HepG2 (cell line): ENCODE results near the gene NAP1L1. TPM values are rescaled to one million over a fixed set of nuclear protein-coding genes. Genes with fewer than 3 reads are reported as not detected.

ENCODE experiments used
- ATAC-seq: fragments of 200-7000 bp; cut with Tn5 transposase; 3 replicates; pipeline ENCODE4 v1.9.1; 2020; ENCODE audit warnings: mild to moderate bottlenecking, moderate library complexity
- BruUV-seq: library from RNA; stranded (reverse); fragments of 400-500 nt; replicated peaks from 2 replicates; lab custom pipeline; 2021; lab: Mats Ljungman, UMichigan
- CTCF ChIA-PET: fragments of 300-600 bp; formaldehyde crosslinking; extraction: SDS; loops from one replicate; lab custom pipeline; 2021; ENCODE audit warnings: low total read pairs, inconsistent platforms, low intra/inter-chr PET ratio; lab: Yijun Ruan, JAX
- POLR2A ChIA-PET: fragments of 350-600 bp; sonication (Branson Sonifier 250); formaldehyde crosslinking; loops from one replicate; lab custom pipeline; 2020; ENCODE audit warnings: antibody characterized with exemption, inconsistent platforms; lab: Yijun Ruan, JAX
- DNase-seq: peaks from one replicate; pipeline ENCODE4 v3.0.0-alpha.2; 2015; ENCODE audit warnings: low spot score
- FAIRE-seq: peaks from 3 replicates; lab custom pipeline; 2011; peaks lifted over from hg19 to GRCh38; lab: Jason Lieb, UNC
- H2AFZ ChIP-seq: one replicate; pipeline ENCODE4 v1.6.1; 2011; ENCODE audit warnings: low read length, inconsistent platforms
- H3K27ac ChIP-seq: fragments of 300-600 bp; 3 replicates; pipeline ENCODE4 v1.8.0; 2011; ENCODE audit warnings: mixed run types, mild to moderate bottlenecking, mixed read lengths, low read length, inconsistent platforms; ENCODE audit not compliant: insufficient read depth; ENCODE audit errors: extremely low read length
- H3K27me3 ChIP-seq, 2 experiments: fragments of 200-600 bp in 1 of 2; 2 replicates in 1 of 2; 3 replicates in 1 of 2; pipeline versions ENCODE4 v1.6.0 to v1.8.0; 2011; ENCODE audit warnings: low read length in 2 of 2, mild to moderate bottlenecking in 2 of 2, moderate library complexity in 2 of 2, inconsistent platforms in 1 of 2; ENCODE audit not compliant: insufficient read depth in 2 of 2, control insufficient read depth in 1 of 2
- H3K36me3 ChIP-seq, 2 experiments: fragments of 200-600 bp in 1 of 2; replicated peaks in 1 of 2; 2 replicates in 1 of 2; 3 replicates in 1 of 2; pipeline versions ENCODE4 v1.5.1 to v1.8.0; 2011; ENCODE audit warnings: low read length in 2 of 2, inconsistent platforms in 1 of 2; ENCODE audit not compliant: insufficient read depth in 2 of 2, control insufficient read depth in 1 of 2
- H3K4me1 ChIP-seq: 2 replicates; pipeline ENCODE4 v1.5.1; 2012; ENCODE audit warnings: low read length, inconsistent platforms; ENCODE audit not compliant: insufficient read depth
- H3K4me2 ChIP-seq: 2 replicates; pipeline ENCODE4 v1.6.0; 2011; ENCODE audit warnings: low read depth, low read length, inconsistent platforms
- H3K4me3 ChIP-seq, 3 experiments: fragments of 200-600 bp in 1 of 3; sonication (generic), shearing (Covaris generic) in 1 of 3; replicated peaks in 1 of 3; 2 replicates each; pipeline ENCODE4 v1.5.1; 2011 to 2016; ENCODE audit warnings: low read length in 3 of 3, inconsistent platforms in 2 of 3, low read depth in 2 of 3, mild to moderate bottlenecking in 2 of 3, control low read depth in 1 of 3, mixed read lengths in 1 of 3; ENCODE audit not compliant: insufficient read depth in 1 of 3
- H3K79me2 ChIP-seq: one replicate; pipeline ENCODE4 v1.6.1; 2011; ENCODE audit warnings: low read length, inconsistent platforms; ENCODE audit not compliant: insufficient read depth
- H3K9ac ChIP-seq: 2 replicates; pipeline ENCODE4 v1.6.0; 2011; ENCODE audit warnings: mild to moderate bottlenecking, low read depth, low read length, inconsistent platforms; ENCODE audit not compliant: insufficient read depth
- H3K9me3 ChIP-seq: 2 replicates; pipeline ENCODE4 v1.5.1; 2012; ENCODE audit warnings: mild to moderate bottlenecking, low read length
- H4K20me1 ChIP-seq: 2 replicates; pipeline ENCODE4 v1.6.0; 2011; ENCODE audit warnings: inconsistent platforms, mild to moderate bottlenecking, low read length, moderate library complexity; ENCODE audit not compliant: insufficient read depth
- HDAC1 ChIP-seq: sonication (generic); formaldehyde crosslinking; IDR thresholded peaks from 2 replicates; pipeline ENCODE4 v1.5.1; 2020; ENCODE audit warnings: mild to moderate bottlenecking, missing genetic modification reagents
- KLF9 ChIP-seq: IDR thresholded peaks from 2 replicates; pipeline ENCODE4 v1.6.1; 2016; ENCODE audit warnings: low read depth
- PRMT3 ChIP-seq: sonication (generic); formaldehyde crosslinking; IDR thresholded peaks from 2 replicates; pipeline ENCODE4 v1.8.1; 2022; ENCODE audit warnings: low read depth, mild to moderate bottlenecking, moderate library complexity, missing genetic modification reagents, borderline replicate concordance
- RARG ChIP-seq: sonication (generic); formaldehyde crosslinking; IDR thresholded peaks from 2 replicates; pipeline ENCODE4 v1.4.0; 2020; ENCODE audit warnings: low read depth, mild to moderate bottlenecking, missing genetic modification reagents
- RFX3 ChIP-seq: IDR thresholded peaks from 2 replicates; pipeline ENCODE4 v1.6.1; 2016; ENCODE audit warnings: missing biosample characterization, missing genetic modification reagents
- TP53 ChIP-seq: sonication (generic); formaldehyde crosslinking; conservative IDR thresholded peaks from 2 replicates; pipeline ENCODE4 v1.4.0; 2020; ENCODE audit warnings: missing genetic modification reagents
- U2AF1 ChIP-seq: fragments of 200-400 bp; formaldehyde crosslinking; optimal IDR thresholded peaks from 2 replicates; pipeline ENCODE3; 2017; ENCODE audit warnings: mild to moderate bottlenecking, low read depth, low read length
- ZMYM3 ChIP-seq: sonication (generic); formaldehyde crosslinking; IDR thresholded peaks from 2 replicates; pipeline ENCODE4 v1.5.1; 2020; ENCODE audit warnings: mild to moderate bottlenecking, missing genetic modification reagents
- ZNF138 ChIP-seq: sonication (generic); formaldehyde crosslinking; IDR thresholded peaks from 2 replicates; pipeline ENCODE4 v1.5.0; 2020; ENCODE audit warnings: mild to moderate bottlenecking, low read depth, missing genetic modification reagents
- ZNF30 ChIP-seq: sonication (generic); formaldehyde crosslinking; IDR thresholded peaks from 2 replicates; pipeline ENCODE4 v1.5.0; 2020; ENCODE audit warnings: mild to moderate bottlenecking, missing genetic modification reagents
- ZNF576 ChIP-seq: sonication (generic); formaldehyde crosslinking; IDR thresholded peaks from 2 replicates; pipeline ENCODE4 v1.4.0; 2020; ENCODE audit warnings: mild to moderate bottlenecking, missing genetic modification reagents
- WGBS: methylation state at CpG from one replicate; pipeline ENCODE4 v1.1.6; 2017; ENCODE audit warnings: low lambda C conversion rate; 5-methylcytosine and 5-hydroxymethylcytosine counted together
- in situ Hi-C: cut with HindIII; loops from 2 replicates; pipeline ENCODE4 v1.10.0; 2017; ENCODE audit warnings: low pct_unique_long_range_greater_than_20kb; ENCODE audit not compliant: extremely low pct_ligation_motif_present
- intact Hi-C: fragments of 100-400 bp; cut with micrococcal nuclease; formaldehyde crosslinking; loops from one replicate; pipeline ENCODE4 v1.10.0; 2022; ENCODE audit not compliant: unreplicated experiment
- polyA plus RNA-seq, 8 experiments: library from polyadenylated mRNA; depleted of rRNA in 3 of 8; stranded (reverse) in 7 of 8; unstranded in 1 of 8; fragments of >200 nt; fragmentation: Illumina TruSeq in 4 of 8; extraction: Trizol in 4 of 8; gene quantifications; 2 replicates each; pipeline versions ENCODE4 v1.2.1 to v1.2.3, GENCODE V29; 2011 to 2016; ENCODE audit warnings: low read depth in 4 of 8, missing spikeins in 1 of 8, mixed read lengths in 1 of 8; ENCODE audit not compliant: insufficient read depth in 1 of 8
- total RNA-seq, 5 experiments: library from RNA; depleted of rRNA; stranded (reverse); fragments of >200 nt; fragmentation: Illumina TruSeq; extraction: Trizol; gene quantifications; 2 replicates each; pipeline ENCODE4 v1.2.3, GENCODE V29; 2016; ENCODE audit warnings: low read depth in 1 of 5
- TF ChIP-seq, protein P1 (sequence below): IDR thresholded peaks from 2 replicates; pipeline ENCODE4 v1.4.0; 2020; ENCODE audit warnings: mild to moderate bottlenecking, missing genetic modification reagents
- TF ChIP-seq, protein P2 (sequence below): fragments of 450-650 bp; IDR thresholded peaks from 2 replicates; pipeline ENCODE4 v1.6.1; 2016
- TF ChIP-seq, protein P3 (sequence below): sonication (generic); formaldehyde crosslinking; conservative IDR thresholded peaks from 2 replicates; pipeline ENCODE4 v1.4.0; 2020; ENCODE audit warnings: missing genetic modification reagents
- TF ChIP-seq, protein P4 (sequence below): sonication (generic); formaldehyde crosslinking; IDR thresholded peaks from 2 replicates; pipeline ENCODE4 v1.4.0; 2020; ENCODE audit warnings: missing genetic modification reagents

NAP1L1 gene
- total and polyA plus RNA-seq, 2 of the 13 experiments (the other 11 are each of a cell fraction or from before 2014, with no cell fraction given), result 207 to 309 TPM

DNA sequence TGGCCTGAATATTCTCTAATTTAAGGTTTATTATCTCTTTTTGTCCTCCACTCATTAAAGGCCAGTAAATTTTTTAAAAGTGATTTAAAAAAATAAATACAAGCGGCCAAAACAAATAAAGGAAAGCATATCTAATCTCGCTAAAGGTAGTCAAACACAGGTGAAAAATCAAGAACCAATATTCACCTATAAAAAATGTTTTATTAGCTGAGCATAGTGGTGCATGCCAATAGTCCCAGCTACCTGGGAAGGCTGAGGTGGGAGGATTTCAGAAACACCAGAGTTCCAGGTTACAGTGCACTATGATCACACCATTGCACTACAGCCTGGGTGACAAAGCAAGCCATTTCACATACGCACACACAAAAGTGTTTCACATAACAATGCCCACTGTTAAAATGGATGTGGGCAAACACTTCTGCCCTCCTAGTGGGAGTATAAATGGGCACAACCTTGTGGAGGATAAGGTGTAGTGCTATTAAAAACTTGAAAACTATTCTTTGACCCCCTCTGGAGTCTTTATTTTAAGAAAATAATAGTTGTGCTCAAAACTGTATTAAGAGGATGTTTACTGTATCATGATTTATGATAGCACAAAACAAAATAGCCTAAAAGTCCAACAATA is 32.7 kb upstream of the NAP1L1 start:
- Histone ChIP-seq H3K4me2 (no peak overlapping the region), H3K36me3 (no peaks in the 10 kb centered on the region), H3K4me3 (no peak overlapping the region), H3K79me2 (no peaks in the 10 kb centered on the region), H3K4me1 (no peaks in the 10 kb centered on the region), H3K9me3 (no peaks in the 10 kb centered on the region), H3K27ac (no peak overlapping the region), H3K27me3 (peaks cover 0 to 1% of the 10 kb centered on the region in 2 experiments; a peak in 3 of 5 replicates), H3K9ac (no peak overlapping the region), H2AFZ (no peak overlapping the region), H4K20me1 (no peaks in the 10 kb centered on the region)
- intact Hi-C loops, result no loop called here
- no TSS peak for BruUV-seq
- in situ Hi-C loops, result no loop called here
- TF ChIP-seq KLF9 (CRISPR knock-in tag), result no peak
- TF ChIP-seq U2AF1, result no peak
- TF ChIP-seq, protein P1, sequence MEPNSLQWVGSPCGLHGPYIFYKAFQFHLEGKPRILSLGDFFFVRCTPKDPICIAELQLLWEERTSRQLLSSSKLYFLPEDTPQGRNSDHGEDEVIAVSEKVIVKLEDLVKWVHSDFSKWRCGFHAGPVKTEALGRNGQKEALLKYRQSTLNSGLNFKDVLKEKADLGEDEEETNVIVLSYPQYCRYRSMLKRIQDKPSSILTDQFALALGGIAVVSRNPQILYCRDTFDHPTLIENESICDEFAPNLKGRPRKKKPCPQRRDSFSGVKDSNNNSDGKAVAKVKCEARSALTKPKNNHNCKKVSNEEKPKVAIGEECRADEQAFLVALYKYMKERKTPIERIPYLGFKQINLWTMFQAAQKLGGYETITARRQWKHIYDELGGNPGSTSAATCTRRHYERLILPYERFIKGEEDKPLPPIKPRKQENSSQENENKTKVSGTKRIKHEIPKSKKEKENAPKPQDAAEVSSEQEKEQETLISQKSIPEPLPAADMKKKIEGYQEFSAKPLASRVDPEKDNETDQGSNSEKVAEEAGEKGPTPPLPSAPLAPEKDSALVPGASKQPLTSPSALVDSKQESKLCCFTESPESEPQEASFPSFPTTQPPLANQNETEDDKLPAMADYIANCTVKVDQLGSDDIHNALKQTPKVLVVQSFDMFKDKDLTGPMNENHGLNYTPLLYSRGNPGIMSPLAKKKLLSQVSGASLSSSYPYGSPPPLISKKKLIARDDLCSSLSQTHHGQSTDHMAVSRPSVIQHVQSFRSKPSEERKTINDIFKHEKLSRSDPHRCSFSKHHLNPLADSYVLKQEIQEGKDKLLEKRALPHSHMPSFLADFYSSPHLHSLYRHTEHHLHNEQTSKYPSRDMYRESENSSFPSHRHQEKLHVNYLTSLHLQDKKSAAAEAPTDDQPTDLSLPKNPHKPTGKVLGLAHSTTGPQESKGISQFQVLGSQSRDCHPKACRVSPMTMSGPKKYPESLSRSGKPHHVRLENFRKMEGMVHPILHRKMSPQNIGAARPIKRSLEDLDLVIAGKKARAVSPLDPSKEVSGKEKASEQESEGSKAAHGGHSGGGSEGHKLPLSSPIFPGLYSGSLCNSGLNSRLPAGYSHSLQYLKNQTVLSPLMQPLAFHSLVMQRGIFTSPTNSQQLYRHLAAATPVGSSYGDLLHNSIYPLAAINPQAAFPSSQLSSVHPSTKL, result no peak
- no peak for TF ChIP-seq ZNF30 (CRISPR knock-in tag)
- no peak for TF ChIP-seq ZNF576 (CRISPR knock-in tag)
- no peak for TF ChIP-seq PRMT3 (CRISPR knock-in tag)
- no peak for TF ChIP-seq TP53 (CRISPR knock-in tag)
- TF ChIP-seq RFX3 (CRISPR knock-in tag), result no peak
- TF ChIP-seq, protein P2, sequence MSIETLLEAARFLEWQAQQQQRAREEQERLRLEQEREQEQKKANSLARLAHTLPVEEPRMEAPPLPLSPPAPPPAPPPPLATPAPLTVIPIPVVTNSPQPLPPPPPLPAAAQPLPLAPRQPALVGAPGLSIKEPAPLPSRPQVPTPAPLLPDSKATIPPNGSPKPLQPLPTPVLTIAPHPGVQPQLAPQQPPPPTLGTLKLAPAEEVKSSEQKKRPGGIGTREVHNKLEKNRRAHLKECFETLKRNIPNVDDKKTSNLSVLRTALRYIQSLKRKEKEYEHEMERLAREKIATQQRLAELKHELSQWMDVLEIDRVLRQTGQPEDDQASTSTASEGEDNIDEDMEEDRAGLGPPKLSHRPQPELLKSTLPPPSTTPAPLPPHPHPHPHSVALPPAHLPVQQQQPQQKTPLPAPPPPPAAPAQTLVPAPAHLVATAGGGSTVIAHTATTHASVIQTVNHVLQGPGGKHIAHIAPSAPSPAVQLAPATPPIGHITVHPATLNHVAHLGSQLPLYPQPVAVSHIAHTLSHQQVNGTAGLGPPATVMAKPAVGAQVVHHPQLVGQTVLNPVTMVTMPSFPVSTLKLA, result no peak
- no peak for TF ChIP-seq ZNF138 (CRISPR knock-in tag)
- TF ChIP-seq RARG (CRISPR knock-in tag), result no peak
- TF ChIP-seq, protein P3, sequence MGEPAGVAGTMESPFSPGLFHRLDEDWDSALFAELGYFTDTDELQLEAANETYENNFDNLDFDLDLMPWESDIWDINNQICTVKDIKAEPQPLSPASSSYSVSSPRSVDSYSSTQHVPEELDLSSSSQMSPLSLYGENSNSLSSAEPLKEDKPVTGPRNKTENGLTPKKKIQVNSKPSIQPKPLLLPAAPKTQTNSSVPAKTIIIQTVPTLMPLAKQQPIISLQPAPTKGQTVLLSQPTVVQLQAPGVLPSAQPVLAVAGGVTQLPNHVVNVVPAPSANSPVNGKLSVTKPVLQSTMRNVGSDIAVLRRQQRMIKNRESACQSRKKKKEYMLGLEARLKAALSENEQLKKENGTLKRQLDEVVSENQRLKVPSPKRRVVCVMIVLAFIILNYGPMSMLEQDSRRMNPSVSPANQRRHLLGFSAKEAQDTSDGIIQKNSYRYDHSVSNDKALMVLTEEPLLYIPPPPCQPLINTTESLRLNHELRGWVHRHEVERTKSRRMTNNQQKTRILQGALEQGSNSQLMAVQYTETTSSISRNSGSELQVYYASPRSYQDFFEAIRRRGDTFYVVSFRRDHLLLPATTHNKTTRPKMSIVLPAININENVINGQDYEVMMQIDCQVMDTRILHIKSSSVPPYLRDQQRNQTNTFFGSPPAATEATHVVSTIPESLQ, result no peak
- TF ChIP-seq, protein P4, sequence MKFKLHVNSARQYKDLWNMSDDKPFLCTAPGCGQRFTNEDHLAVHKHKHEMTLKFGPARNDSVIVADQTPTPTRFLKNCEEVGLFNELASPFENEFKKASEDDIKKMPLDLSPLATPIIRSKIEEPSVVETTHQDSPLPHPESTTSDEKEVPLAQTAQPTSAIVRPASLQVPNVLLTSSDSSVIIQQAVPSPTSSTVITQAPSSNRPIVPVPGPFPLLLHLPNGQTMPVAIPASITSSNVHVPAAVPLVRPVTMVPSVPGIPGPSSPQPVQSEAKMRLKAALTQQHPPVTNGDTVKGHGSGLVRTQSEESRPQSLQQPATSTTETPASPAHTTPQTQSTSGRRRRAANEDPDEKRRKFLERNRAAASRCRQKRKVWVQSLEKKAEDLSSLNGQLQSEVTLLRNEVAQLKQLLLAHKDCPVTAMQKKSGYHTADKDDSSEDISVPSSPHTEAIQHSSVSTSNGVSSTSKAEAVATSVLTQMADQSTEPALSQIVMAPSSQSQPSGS (CRISPR knock-in tag), result no peak
- TF ChIP-seq HDAC1, result no peak
- TF ChIP-seq ZMYM3, result no peak
- ChIA-PET CTCF (no interaction called here), POLR2A (no interaction called here)
- FAIRE-seq (no peak), ATAC-seq (no peak), DNase-seq (no peak)
- 31% methylated on average over 3 of the region's 3 CpGs for WGBS
